Body of pancreas (tissue), 4 donors: ENCODE results near the gene NET1. TPM values are rescaled to one million over a fixed set of nuclear protein-coding genes. Genes with fewer than 3 reads are reported as not detected.
"Not testable (repeated sequence)": the region's sequence is repeated elsewhere in the genome, so short reads cannot be mapped to it uniquely, and the experiment has no call there.

Experiments
- ATAC-seq: fragments of 150-250 bp; one replicate; pipeline ENCODE4 v1.9.1; 2016
- DNase-seq, 4 donors: peaks; one replicate each; pipeline ENCODE4 v3.0.0-alpha.2; 2019
- H3K27ac ChIP-seq, 4 donors: fragments of 200-600 bp; sonication (generic); 1 replicate in 3 of 4; 2 replicates in 1 of 4; pipeline versions ENCODE4 v1.5.1 to v1.6.1; 2016 to 2019; ENCODE audit warnings: mild to moderate bottlenecking in 1 of 4, mixed read lengths in 1 of 4, moderate library complexity in 1 of 4
- H3K27me3 ChIP-seq, 2 donors: fragments of 200-600 bp; sonication (generic); one replicate each; pipeline ENCODE4 v1.6.0; 2016; ENCODE audit warnings: mild to moderate bottlenecking in 1 of 2
- H3K36me3 ChIP-seq, 2 donors: fragments of 200-600 bp; sonication (generic); replicated peaks in 1 of 2; 2 replicates each; pipeline ENCODE4 v1.5.1; 2016; ENCODE audit warnings: low read depth in 2 of 2; ENCODE audit not compliant: insufficient read depth in 1 of 2
- H3K4me1 ChIP-seq: fragments of 200-600 bp; sonication (generic); one replicate; pipeline ENCODE4 v1.6.0; 2016
- H3K4me3 ChIP-seq, 2 donors: fragments of 200-600 bp; sonication (generic); 1 replicate in 1 of 2; 2 replicates in 1 of 2; pipeline ENCODE4 v1.5.1; 2016 to 2019
- H3K9me3 ChIP-seq, 3 donors: fragments of 200-600 bp; sonication (generic); 1 replicate in 2 of 3; 2 replicates in 1 of 3; pipeline ENCODE4 v1.5.1; 2016
- CTCF ChIP-seq, 7 experiments: fragments of 450-650 bp in 4 of 7; fragments of 200-600 bp in 3 of 7; sonication (generic) in 3 of 7; IDR thresholded peaks; one replicate each; pipeline ENCODE4 v1.5.1; 2016 to 2019; ENCODE audit warnings: antibody characterized with exemption in 7 of 7
- POLR2A ChIP-seq, 3 donors: fragments of 450-650 bp; IDR thresholded peaks; one replicate each; pipeline ENCODE4 v1.6.1; 2016; ENCODE audit warnings: antibody characterized with exemption in 3 of 3, mild to moderate bottlenecking in 2 of 3
- WGBS, 2 donors: methylation state at CpG; one replicate each; pipeline ENCODE4 v1.1.5; 2017; 5-methylcytosine and 5-hydroxymethylcytosine counted together
- intact Hi-C: fragments of 100-400 bp; cut with DNase I; formaldehyde crosslinking; loops from one replicate; pipeline ENCODE4 v1.15.1; 2023
- total RNA-seq, 2 donors: library from RNA; depleted of rRNA; stranded (reverse); fragments of >200 nt; gene quantifications; one replicate each; pipeline ENCODE4 v1.1.0, GENCODE V29; 2016

Gene NET1
- total RNA-seq, 2 donors from 2014 or later: 37.9 to 70.3 TPM

DNA sequence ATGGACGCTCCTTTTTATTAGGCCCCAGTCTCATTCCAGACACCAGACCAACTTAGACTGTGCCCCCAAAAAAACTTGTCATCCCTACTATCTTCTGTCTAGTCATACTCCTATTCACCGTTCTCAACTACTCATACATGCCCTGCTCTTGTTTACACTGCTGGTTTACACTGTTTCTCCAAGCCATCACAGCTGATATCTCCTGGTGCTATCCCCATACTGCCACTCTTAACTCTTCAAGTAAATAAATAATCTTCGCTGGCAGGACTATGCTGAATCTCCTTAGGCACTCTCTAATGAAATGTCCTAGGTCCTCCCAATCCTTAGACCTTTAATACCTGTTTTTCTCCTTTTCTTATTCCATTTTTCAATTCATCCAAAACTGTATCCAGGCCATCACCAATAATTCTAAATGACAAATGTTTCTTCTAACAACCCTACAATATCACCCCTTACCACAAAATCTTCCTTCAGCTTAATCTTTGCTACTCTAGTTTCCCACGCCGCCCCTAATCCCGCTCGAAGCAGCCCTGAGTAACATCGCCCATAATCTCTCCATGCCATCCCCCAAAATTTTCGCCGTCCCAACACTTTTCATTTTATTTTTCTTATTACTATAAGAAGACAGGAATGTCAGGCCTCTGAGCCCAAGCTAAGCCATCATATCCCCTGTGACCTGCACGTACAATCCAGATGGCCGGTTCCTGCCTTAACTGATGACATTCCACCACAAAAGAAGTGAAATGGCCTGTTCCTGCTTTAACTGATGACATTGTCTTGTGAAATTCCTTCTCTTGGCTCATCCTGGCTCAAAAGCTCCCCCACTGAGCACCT lies 63.8 kb downstream of the NET1 start:
- H3K27me3 ChIP-seq, H3K36me3 ChIP-seq, H3K4me1 ChIP-seq, H3K9me3 ChIP-seq, DNase-seq, ATAC-seq, intact Hi-C loops, H3K4me3 ChIP-seq, H3K27ac ChIP-seq: not testable (repeated sequence)
- WGBS, 2 donors: 92% methylated on average over 12 of the region's 12 CpGs

DNA sequence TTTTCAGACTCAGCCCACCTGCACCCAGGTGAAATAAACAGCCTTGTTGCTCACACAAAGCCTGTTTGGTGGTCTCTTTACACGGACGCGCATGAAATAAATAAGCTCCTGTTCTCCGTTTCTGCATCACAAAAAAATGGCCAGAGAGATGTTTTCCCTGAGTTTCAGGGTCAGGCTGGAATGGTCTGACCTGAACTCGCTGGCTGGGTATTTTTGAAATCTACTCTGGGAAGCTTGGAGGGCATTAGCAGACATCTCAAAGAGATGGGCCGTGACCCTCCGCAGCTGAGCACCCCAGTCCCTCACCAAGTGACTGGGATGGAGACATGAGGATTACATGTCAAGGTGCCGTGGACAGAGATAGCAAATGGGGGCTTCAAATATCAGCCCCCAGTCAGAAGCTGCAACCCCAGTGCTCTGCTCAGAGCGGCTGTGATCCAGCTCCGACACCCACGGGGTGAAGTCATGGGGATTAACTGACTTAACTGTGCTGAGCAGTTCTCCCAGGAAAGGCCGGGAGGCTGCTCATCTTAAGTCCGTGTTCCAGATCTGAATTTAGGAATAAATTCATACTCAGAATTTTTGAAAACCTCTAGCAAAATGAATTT lies 64.7 kb downstream of the NET1 start:
- 82 to 84% methylated on average over 13 of the region's 13 CpGs for WGBS, 2 donors
- no peaks in the 10 kb centered on the region for H3K9me3 ChIP-seq
- DNase-seq (no peak), ATAC-seq (no peak)
- no peaks in the 10 kb centered on the region for H3K36me3 ChIP-seq
- intact Hi-C loops: no loop called here
- no peak for TF ChIP-seq POLR2A (IDR thresholded peaks at IDR 0.05)
- no peak for TF ChIP-seq CTCF (IDR thresholded peaks at IDR 0.05)
- no peaks in the 10 kb centered on the region for H3K4me1 ChIP-seq
- no peaks in the 10 kb centered on the region for H3K27me3 ChIP-seq
- H3K27ac ChIP-seq: no peak overlapping the region
- H3K4me3 ChIP-seq: no peak overlapping the region

DNA sequence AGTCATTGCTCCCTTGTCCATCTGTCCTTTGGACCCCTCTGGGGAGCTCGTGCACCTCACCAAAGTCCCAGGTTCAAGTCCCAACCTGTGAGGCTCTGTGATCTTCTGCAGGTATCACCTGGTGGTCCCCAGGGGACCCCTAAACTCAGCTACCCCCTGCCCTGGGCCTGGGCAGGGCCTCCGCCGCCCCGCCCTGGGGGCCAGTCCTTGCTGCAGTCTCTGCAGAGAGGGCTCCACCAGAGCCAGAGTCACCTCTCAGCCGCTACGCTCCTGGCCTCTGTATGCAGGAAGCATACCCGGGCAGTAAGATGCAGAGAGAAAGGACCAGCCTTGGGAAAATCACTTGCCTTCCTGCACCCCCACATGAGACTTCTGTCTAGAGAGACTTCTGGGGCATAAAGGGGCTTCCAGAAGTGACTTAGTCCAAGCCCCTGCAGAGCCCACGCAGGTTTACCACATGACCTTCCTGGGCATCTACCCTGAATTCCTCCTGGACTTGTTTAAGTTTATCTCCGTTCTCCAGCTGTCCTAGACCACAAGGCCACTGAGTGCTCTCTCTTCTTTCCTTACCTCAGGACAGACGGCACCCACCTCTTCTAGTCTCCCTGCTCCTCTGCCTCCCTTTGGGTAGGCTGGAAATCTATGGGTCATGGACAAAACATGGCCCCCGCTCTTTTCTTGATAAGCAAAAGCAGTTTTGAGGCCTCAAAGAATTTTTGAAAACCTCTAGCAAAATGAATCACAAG lies 65.8 kb downstream of the NET1 start:
- no peak overlapping the region for H3K27ac ChIP-seq
- intact Hi-C loops: no loop called here
- H3K4me3 ChIP-seq: no peak overlapping the region
- H3K9me3 ChIP-seq: no peaks in the 10 kb centered on the region
- no peak for TF ChIP-seq POLR2A (IDR thresholded peaks at IDR 0.05)
- no peak for TF ChIP-seq CTCF (IDR thresholded peaks at IDR 0.05)
- 88 to 93% methylated on average over 11 of the region's 11 CpGs for WGBS, 2 donors
- no peaks in the 10 kb centered on the region for H3K36me3 ChIP-seq
- H3K27me3 ChIP-seq: no peaks in the 10 kb centered on the region
- DNase-seq: no peak
- ATAC-seq: no peak
- no peaks in the 10 kb centered on the region for H3K4me1 ChIP-seq

GRCh38 chr10:5478694-5479305 lies 66.4 kb downstream of the NET1 start:
- ATAC-seq (no peak), DNase-seq (no peak)
- H3K9me3 ChIP-seq: no peaks in the 10 kb centered on the region
- intact Hi-C loops: no loop called here
- 87 to 88% methylated on average over 14 to 18 of the region's 18 CpGs for WGBS, 2 donors
- H3K27me3 ChIP-seq: no peaks in the 10 kb centered on the region
- H3K27ac ChIP-seq: no peak overlapping the region
- H3K4me1 ChIP-seq: no peaks in the 10 kb centered on the region
- H3K36me3 ChIP-seq: no peaks in the 10 kb centered on the region
- no peak overlapping the region for H3K4me3 ChIP-seq
- TF ChIP-seq POLR2A (IDR thresholded peaks at IDR 0.05) (no peak), CTCF (IDR thresholded peaks at IDR 0.05) (no peak)
